HG03159 (cell line): ENCODE data around the gene FJX1.

Source experiments
- ATAC-seq: cut with Tn5 transposase; IDR thresholded peaks from one replicate; pipeline ENCODE4 v1.9.1; 2021; ENCODE audit warnings: mild to moderate bottlenecking, moderate library complexity; ENCODE audit not compliant: unreplicated experiment

Gene FJX1, protein sequence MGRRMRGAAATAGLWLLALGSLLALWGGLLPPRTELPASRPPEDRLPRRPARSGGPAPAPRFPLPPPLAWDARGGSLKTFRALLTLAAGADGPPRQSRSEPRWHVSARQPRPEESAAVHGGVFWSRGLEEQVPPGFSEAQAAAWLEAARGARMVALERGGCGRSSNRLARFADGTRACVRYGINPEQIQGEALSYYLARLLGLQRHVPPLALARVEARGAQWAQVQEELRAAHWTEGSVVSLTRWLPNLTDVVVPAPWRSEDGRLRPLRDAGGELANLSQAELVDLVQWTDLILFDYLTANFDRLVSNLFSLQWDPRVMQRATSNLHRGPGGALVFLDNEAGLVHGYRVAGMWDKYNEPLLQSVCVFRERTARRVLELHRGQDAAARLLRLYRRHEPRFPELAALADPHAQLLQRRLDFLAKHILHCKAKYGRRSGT

DNA sequence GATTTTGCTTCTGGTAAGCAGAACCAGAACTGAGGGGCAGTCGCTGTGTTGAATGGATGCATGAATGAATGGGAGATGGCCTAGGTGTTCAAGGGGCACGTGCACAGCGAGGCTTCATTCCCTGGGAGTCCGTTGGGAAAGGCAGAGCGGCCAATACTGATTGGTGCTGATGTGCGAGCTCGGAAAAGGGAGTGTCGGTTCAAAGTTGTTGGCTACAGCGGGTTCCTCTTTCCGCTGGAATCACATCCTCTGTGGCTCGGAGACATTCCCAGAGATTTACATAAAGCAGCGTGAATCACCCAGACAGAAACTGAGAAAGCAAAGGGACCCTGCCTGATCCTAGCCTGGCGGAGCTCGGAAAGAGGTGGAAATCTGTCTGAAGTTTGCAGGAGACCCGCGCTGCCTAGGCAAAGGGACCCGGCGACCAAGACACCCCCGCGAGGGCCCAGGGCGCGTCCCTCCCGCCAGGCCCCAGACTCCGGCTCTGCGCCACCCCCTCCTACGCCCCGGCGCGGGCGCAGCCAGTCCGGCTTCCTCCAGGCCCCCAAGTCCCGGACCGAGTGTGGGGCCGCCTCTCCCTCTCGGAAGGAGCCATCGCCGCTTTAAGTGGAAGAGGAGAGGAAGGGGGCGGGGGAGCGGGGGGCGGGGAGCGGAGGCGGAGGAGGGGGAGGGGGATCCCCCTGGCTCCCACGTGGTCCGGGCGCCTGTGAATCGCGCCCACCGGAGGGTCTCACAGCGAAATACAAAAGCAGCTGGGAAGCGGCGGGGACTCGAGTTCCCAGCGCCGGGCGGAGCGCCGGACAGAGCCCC lies at the start of gene FJX1:
FJX1 (plus strand) TSS at position 774 of the 810 bp plus-strand sequence. CDS start 177 bp downstream, outside the sequence.
- ATAC-seq = peak; percentile 31

- no peak for ATAC-seq
Observed at GRCh38 chr11:35571696-35572095, 46.6 kb upstream of the FJX1 start.

DNA sequence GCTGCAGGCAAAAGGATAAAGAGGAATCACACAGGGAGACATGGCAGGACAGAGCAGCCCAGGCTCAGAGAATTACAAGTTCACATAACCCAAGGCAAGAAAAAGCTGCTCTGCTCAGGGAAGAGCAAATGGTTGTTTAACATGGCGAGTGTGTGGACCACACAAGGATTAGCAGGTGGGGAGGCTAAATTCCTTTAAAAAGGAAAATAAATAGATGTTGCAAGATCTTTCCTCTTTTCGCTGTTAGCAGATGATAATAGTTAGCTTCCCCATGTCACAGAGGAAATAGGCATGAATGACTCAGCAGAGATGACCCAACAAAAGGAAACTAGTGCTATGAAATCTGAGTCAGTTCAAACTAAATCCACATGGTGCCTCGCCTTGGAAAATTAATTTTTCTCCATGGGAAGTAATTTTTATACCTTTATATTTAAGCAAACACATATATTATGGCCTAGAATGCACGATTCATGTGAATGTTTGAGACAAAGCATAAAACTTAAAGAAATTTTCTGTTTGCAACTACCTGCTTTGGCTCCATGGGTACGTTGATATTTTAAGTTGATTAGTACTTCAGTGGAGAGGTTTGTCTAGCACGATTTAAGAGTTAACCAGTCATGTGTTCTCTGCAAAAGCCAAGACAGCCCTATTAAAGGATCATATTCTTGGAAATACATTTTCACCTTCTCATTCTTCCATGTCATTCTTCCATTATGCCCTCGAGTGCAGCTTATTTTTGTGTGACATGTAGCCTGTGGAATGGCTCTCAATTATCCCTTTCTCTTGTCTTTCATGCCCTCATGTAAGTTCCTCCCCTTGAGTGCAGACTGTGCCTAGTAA lies 38.5 kb upstream of the FJX1 start:
- no peak for ATAC-seq

DNA sequence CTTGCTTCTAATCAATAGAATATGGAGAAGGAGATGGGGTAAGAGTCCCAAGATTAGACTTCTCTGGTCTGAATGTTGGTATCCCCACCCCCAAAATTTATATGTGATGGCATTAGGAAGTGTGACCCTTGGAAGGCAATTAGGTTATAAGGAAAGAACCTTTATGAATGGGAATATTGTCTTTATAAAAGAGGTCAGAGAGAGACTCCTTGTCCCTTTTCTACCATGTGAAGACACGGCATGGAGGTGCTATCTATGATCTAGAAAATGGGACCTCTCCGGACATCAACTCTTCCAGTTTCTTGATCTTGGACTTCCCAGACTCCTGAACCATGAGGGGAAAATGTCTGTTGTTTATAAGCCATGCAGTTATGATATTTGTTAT lies 37.9 kb upstream of the FJX1 start:
- ATAC-seq = no peak

- ATAC-seq = no peak
Observed at GRCh38 chr11:35582033-35582432, 36.2 kb upstream of the FJX1 start.

DNA sequence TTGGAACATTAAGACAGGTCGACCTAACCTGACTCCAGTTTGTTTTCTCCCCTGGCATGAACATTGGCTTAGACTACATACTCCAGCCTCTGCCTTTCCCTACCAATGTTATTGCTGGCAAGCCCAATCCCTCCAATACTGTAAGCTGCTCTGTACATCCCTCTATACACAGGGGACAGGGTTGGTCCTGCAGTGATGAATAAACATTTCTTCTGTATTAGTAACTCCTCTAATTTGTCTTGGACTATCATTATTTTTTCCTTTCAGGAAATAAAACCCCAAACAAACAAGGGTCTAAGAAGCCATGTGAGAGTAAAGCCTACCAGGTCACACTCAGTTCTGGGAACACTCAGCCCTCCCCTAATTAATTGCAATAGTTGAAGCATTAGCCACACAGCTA lies 35.1 kb upstream of the FJX1 start:
- no peak for ATAC-seq

GRCh38 chr11:35583843-35584242 lies 34.4 kb upstream of the FJX1 start:
- no peak for ATAC-seq

- no peak for ATAC-seq
Observed at GRCh38 chr11:35584321-35584720, 33.9 kb upstream of the FJX1 start.

DNA sequence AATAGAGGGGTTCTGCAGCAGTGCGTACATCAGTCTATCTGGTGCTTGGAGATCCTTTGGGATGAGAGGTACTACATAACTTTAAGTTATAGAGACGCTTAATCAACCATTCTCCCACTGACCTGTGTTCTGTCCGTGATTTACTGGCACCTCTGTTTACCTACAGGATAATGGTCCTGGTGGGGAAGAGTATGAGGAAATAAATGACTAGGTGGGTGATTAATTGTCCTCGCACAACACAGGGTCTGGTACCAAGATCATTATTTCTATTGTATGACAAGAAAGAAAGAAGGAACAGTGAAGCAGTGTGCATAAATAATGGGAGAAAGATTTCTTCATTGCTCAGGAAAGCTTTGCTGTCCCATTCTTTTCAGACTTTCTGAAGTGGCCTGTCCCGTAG lies 32.8 kb upstream of the FJX1 start:
- ATAC-seq = no peak

DNA sequence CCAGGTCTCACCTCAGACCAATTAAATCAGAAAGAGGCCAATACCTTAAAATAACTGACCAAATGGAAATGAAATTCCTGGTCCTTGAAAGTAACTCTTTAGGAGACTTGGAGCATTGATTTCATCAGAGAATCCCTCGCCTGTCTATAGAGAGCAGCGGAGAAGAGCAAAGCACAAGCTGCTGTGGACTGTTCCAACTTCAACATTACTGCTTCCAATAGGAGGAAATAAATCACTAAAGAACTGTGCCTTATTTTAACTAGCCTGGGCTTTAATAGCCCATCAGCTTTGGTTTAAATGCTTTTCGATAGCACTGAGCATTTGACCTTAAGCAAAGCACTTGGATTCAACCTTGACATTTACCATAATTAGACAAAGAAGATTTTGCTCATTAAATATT lies 32.0 kb upstream of the FJX1 start:
- ATAC-seq = no peak

- ATAC-seq = no peak
Observed at GRCh38 chr11:35587972-35588371, 30.3 kb upstream of the FJX1 start.

- ATAC-seq = no peak
Observed at GRCh38 chr11:35588627-35589026, 29.6 kb upstream of the FJX1 start.

GRCh38 chr11:35589281-35589680 lies 29.0 kb upstream of the FJX1 start:
- ATAC-seq = no peak

GRCh38 chr11:35590412-35590811 lies 27.8 kb upstream of the FJX1 start:
- ATAC-seq = no peak

GRCh38 chr11:35593143-35593542 lies 25.1 kb upstream of the FJX1 start:
- ATAC-seq = no peak

DNA sequence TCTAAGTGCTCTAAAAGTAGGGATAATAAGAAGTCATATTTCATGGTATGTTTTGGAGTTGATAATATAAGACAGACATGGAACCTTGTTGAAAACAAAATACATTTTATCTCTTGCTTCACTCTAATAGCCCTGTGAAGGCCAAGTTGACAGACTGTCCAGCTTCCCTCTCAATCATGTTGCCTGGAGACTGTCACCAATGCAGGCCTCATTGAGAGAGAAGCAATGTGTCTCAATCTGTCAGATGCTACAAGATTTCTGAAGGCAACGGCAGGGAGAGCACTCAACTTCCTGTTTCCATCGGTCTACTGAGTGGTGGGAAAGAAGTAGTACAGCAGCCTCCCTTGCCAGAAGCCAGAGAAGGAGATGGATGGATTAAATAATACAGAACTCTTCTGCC lies 23.6 kb upstream of the FJX1 start:
- ATAC-seq = no peak

GRCh38 chr11:35598254-35599125 lies 19.8 kb upstream of the FJX1 start:
- peak; percentile 61 for ATAC-seq

- ATAC-seq = no peak
Observed at GRCh38 chr11:35600331-35600838, 17.9 kb upstream of the FJX1 start.

- no peak for ATAC-seq
Observed at GRCh38 chr11:35602160-35602793, 16.0 kb upstream of the FJX1 start.

DNA sequence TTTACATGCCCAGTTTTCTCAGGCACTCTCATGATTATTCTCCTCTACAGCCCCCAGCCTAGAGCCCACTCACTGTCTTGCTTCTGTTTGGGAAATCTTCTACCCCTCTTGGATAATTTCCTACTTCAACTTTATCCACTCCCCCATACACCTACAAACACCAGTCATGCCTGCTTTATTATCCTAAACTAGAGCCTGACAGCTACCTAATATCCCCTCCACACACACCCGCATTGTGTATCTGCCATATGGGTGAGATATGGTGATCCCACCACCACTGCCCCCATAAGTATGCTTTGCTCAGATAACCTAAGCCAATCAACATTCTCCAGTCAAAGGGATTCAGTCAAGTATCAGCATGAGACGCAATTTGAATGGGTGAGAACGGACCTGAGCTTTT lies 15.3 kb upstream of the FJX1 start:
- no peak for ATAC-seq
